ENCODE measurements around the gene RFX5.
"Not testable (repeated sequence)": the region's sequence is repeated elsewhere in the genome, so short reads cannot be mapped to it uniquely, and the experiment has no call there.

The RFX5 gene

GRCh38 chr1:151362308-151363155 lies 15.5 kb upstream of the RFX5 start:
- intact Hi-C loops (cut with DNase I), result no loop called here
- no peak for DNase-seq

DNA sequence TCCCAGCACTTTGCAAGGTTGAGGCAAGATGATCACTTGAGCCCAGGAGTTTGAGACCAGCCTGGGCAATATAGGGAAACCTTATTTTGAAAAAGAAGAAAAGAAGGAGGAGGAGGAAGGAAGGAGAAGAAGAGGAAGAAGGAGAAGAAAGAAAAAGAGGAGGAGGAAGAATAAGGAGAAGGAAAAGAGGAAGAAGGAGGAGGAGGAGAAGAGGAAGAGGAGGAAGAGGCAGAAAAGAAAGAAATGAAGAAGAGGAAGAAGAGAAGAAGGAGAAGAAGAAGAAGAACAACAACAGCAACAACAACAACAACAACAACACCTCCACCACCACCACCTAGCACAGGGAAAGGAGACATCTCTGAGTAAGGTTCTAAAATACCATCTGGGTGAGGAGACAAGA lies 14.8 kb upstream of the RFX5 start:
- intact Hi-C loops (cut with DNase I), result no loop called here
- DNase-seq, result no peak

- intact Hi-C loops (cut with DNase I), result no loop called here
These were observed 9.6 kb upstream of the RFX5 start for GRCh38 chr1:151356696-151357095.

GRCh38 chr1:151352021-151352718 lies 5.1 kb upstream of the RFX5 start:
- no peak for DNase-seq
- intact Hi-C loops (cut with DNase I), result no loop called here

More at GRCh38 chr1:151356696-151357095, 9.6 kb upstream of the RFX5 start:
- no peak for DNase-seq

GRCh38 chr1:151350323-151350722 lies 3.3 kb upstream of the RFX5 start:
- DNase-seq; intact Hi-C loops (cut with DNase I): not testable (repeated sequence)

- no peak for DNase-seq
- intact Hi-C loops (cut with DNase I), result loop anchor here (5.0 kb wide), 1 partner anchor 50 kb away; the partner anchor contains the start of gene PSMB4
These were observed 633 bp upstream of the RFX5 start for GRCh38 chr1:151347523-151348246.

DNA sequence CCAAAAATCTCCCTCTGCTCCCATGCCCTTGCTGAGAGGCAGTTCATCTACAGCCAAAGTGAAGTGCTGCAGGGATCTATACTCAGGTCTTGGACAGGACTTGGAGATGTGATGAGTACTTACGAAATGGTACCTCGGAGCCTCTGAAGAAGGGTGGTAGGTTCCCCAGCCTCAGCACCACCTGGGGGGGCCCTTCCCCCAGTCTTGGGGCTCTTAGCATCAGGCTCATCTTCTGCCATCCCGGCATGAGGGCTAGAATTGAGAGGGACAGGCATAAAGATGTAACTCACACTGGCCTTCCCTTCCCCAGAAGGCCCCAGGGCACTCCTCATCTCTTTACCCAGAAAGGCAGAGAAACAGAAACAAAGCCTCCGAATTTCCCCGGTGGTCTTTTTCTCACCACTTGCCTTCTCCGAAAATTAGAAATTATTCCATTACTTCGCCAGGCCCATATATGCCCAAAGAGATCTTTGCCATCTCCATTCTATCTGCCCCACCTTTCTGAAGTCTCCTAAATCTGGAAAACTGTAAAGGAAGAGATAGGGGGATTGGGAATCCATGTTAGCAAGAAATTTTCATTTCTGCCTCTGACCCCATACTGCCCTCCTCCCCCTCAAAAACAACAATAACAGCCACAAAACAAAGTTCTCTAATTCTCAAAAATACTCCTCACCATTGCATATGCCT lies 827 bp downstream of the RFX5 start:
- peak in 1 of 10 donors; percentile 72 for DNase-seq
- intact Hi-C loops (cut with DNase I), result loop anchor here (5.0 kb wide), 1 partner anchor 51 kb away; the partner anchor contains the start of gene PSMB4

DNA sequence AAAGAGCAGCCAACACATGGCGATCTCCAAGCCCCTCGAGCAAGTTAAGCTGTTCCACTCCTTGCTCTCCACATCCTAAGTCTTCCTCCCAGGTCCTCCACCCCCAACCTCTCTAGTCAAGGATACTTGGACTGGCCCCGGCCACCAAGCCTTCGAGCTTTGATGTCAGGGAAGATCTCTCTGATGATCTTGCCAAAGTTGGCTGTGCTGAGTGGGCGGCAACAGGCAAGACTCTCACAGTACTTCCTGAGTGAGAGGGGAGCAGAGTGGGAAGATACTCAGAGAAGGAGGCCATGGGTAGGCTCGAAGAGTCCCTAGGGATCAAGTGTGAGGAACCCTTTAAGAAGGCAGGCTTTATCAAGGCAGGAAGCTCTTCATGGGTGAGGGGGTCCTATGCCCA lies 2.8 kb downstream of the RFX5 start:
- intact Hi-C loops (cut with DNase I), result loop anchor here (5.0 kb wide), 2 partner anchors 62 to 147 kb away; partner anchors contain the start of genes PIP5K1A and ZNF687
- DNase-seq, result peak in 1 of 10 donors; percentile 65

DNA sequence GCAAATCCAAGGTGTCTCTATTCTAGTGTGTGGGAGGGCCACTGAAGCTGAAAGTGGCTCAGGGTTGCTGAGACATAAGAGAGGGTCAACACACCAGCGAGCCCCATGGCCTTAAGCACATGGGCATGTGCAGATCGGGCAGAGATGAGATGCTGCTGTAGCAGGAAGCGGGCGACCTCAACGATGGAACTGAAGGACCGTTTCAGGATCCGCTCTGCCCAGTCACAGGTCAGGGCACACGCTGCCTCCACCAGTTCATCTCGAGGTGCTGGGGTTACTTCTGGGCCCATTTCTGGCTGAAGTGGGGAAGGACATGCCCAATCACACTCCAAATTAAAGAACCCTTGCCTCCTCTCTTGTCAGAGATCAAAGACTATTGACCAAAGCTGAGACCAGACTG lies 3.5 kb downstream of the RFX5 start:
- DNase-seq, result peak in 1 of 10 donors; percentile 57
- intact Hi-C loops (cut with DNase I), result loop anchor here (5.0 kb wide), 2 partner anchors 61 to 146 kb away; partner anchors contain the start of genes PIP5K1A and ZNF687

- DNase-seq, result peak in 1 of 10 donors; percentile 47
- intact Hi-C loops (cut with DNase I), result loop anchor here (5.0 kb wide), 2 partner anchors 60 to 145 kb away; partner anchors contain the start of genes PIP5K1A and ZNF687
These were observed 4.5 kb downstream of the RFX5 start for GRCh38 chr1:151342569-151342968.

DNA sequence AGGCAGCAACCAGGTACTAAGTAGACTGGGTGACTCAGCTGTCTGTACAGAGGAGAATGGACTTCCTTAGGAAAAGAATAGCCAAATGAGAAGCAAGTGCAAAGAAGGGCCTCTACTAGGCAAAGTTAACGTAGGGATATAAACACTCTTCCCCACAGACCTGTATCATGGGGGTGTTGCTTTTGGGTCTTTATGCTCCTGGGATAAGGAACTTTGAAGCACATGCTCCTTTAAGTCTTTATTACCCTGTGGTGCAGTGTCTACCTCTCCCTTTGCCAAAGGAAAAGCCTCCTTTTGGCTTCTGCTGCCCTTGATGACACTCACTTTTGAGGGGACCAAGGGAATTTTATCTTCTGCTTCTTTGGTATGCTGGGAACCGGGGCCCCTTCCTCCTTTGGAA lies 5.0 kb downstream of the RFX5 start:
- DNase-seq, result no peak
- intact Hi-C loops (cut with DNase I), result loop anchor here (5.0 kb wide), 2 partner anchors 60 to 145 kb away; partner anchors contain the start of genes PIP5K1A and ZNF687

DNA sequence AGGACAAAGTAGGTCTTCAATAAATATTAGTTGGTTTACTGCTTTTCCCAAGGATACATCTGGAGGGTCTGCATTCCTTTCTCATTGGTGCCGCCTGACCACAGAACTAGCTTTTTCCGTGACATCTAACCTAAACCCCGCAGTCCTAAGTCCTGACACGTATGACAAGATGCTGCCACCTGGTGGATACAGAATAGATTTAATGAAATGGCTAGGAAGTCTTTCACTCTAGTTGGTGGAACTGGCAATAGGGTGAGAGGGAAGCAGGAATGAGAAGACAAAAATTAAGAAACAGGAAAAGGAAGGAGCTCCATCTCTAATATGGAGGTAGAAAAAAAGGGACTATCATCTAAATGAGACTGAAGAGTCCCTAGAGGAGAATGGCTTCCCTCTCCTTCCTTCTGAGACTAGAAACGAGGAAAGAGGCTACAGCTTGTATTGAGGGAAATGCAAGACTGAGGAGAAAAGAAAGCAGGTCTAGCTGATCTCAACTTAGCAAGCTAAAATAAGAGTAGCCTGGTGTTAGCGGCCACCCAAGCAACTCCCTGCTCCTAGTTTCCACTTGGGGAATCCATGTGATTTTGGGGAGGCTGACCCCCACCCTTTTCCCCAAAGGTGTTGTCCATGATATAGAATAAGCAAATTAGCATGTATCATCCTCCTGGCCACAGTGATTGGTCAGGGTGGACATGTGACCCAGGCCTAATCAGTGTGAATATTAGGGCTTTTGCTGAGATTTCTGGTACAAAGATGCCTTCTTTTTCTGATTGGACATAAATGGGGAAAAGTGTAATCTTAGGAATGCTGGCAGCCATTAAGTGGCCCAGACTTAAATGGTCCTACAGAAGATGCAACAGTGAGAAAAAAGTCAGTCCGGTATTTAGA lies 5.9 kb downstream of the RFX5 start:
- intact Hi-C loops (cut with DNase I), result loop anchor here (1.0 to 5.0 kb wide), 3 partner anchors 40 to 144 kb away; partner anchors contain the start of genes PIP5K1A and ZNF687
- DNase-seq, result peak in 5 of 10 donors; percentile 24 to 80 (median 48)

DNA sequence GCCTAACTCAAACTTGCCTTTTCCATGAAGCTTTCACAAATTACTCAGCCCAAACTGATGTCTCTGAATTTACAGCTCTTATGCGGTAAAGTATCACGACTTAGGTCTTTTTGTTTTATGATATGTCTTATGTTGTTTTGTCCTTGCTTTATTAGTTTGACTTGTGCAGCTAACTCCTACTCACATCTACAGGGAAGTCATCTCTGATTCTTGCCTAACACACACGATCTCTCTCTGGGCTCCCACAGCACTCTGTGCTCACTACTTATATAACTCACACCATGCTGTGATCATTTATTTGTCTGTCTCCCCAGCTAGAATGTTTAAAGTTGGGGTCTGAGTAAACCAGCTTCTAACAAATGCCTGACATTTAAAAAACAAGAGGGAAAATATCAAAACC lies 10.5 kb downstream of the RFX5 start:
- no peak for DNase-seq
- intact Hi-C loops (cut with DNase I), result no loop called here

- intact Hi-C loops (cut with DNase I), result no loop called here
- peak in 1 of 10 donors; percentile 65 for DNase-seq
These were observed 12.2 kb downstream of the RFX5 start for GRCh38 chr1:151334822-151335221.

DNA sequence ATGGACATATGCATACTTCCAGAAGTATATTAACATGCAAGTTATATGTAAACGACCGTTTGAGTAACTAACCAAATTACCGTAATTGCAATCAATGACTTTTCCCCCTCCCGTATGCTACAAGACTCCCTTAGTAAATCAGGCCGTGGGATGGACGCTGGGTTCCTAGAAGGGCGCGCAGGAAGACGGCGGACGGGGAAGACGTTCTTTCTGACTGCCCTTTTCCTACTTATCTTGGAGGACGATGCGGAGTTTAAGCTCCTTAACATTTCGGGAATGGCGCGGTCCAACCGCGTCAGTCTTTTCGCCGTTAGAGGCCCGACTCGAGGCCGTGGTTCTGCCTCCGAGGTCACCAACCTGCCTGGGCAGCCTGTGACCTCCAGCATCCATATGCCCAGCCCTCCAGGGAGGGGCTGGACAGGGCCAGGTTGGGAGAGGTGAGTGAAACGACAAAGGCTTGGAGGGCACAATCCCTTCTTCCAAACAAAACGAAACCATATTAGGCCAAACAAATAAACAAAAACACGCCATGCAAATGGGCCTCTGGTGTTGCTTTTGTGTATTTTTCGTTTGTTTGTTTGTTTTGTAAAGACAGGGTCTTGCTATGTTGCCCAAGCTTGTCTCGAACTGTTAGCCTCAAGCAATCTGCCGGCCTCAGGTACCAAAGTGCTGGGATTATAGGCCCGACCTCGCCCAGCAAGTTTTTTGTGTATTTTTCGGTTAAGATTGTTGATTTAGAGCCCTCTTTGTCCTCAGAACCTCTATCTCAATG lies 19.0 kb downstream of the RFX5 start:
- intact Hi-C loops (cut with DNase I), result loop anchor here (1.0 to 5.0 kb wide), 3 partner anchors 15 to 46 kb away; partner anchors contain the start of gene ZNF687
- peak in 6 of 10 donors; percentile 16 to 91 (median 30) for DNase-seq

DNA sequence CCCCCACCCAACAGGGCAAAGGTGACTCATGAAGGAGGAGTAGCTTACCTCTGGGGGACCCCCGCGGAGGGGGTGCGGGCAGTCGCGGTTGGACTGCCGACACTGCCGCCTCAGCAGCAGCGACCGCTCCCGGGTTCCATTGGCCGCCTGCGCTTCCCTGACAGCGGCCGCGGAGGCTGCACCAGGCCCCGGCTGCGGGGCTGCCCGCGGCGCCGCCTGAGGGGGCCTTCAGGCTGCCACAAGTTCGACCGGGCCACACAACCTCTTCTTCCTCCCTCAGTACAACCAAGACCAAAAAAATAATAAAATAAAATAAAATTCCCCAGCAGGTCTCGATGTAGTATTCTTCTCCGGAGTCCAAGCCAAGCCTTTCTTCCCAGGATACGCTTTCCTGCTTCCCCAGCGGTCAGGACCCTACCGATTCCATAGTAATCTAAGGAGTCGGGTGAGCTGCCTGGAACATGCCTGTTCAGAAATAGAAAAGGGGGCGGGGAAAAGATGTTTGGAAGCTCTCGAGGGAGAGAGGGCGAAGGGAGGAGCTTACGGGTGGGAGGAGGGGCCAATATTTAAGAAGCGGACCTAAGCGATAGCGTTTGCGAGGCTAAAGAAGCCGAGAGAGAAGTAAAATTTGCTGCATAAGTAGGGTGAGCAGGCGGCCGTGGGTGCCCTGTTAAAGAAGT lies 19.7 kb downstream of the RFX5 start, which contains the start of gene PI4KB:
PI4KB (minus strand) TSS at position 194 of the 680 bp plus-strand sequence. CDS start 10,935 bp downstream, outside the sequence.
- peak; percentile 62 to 96 (median 84) for DNase-seq
- intact Hi-C loops (cut with DNase I), result loop anchor here (1.0 to 5.0 kb wide), 3 partner anchors 15 to 45 kb away; partner anchors contain the start of gene ZNF687
